ENCODE measurements around the gene APBA2.
A peak's percentile ranks its signal among the peaks of the same experiment; 100 is the strongest.

Gene APBA2

DNA sequence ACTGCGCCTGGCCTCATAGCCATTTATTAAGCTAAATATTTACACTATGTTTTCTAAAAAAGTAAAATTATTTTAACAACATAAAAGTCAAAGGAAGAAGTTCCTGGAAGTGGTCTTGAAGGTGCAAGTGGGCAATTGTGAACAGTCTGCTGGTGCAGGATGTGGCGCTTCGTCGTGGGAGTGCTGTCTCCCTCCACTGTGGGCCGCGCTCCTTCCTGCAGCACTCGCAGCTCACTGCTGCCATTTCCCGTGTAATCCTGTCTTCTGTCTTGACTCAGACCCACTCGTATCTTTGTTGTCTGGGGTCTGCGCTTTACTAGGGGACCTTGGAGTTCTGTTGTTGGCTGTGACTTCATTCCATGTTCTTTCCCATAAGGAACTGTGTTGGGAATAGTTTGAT, 56.3 kb downstream of the APBA2 start:
- no peak for DNase-seq

DNA sequence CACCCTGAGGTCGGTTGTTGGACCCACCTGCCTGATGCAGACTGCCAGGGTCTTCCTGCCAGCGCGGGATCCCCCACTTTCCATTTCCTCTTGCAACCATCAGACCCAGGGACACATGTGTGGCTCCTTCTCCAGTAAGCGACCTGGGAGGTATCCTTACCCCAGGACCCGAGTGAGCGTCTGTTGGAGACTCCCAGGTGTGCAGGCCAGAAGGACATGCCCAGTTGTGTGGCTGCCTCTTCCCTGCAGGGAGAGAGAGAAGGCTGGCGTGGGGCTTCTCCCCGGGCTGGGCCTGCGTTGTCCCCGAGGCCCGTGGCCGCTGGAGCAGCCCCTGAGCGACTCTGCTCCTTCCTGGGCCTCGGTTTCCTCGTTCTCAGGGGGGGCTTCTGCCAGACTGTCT, 56.8 kb downstream of the APBA2 start:
- DNase-seq, result no peak

DNA sequence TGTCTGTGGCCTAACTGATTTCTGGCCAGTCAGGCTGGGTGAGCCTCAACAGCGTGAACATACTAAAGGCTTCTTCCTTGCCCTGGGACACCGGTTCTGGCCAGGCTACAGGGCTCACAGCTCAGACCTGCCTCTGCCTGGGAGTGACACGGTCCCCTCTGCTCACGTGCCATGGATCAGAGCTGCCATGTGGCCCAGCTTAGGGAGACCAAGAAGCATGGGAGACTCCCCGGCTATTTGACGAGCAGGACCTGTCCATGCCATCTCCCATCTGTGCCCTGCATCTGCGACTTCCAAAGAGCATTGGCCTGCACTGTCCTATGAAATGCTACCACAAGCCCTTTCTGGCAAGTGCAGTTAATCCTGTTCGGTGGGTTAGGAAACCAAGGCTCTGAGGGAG, 57.4 kb downstream of the APBA2 start:
- DNase-seq, result no peak

DNA sequence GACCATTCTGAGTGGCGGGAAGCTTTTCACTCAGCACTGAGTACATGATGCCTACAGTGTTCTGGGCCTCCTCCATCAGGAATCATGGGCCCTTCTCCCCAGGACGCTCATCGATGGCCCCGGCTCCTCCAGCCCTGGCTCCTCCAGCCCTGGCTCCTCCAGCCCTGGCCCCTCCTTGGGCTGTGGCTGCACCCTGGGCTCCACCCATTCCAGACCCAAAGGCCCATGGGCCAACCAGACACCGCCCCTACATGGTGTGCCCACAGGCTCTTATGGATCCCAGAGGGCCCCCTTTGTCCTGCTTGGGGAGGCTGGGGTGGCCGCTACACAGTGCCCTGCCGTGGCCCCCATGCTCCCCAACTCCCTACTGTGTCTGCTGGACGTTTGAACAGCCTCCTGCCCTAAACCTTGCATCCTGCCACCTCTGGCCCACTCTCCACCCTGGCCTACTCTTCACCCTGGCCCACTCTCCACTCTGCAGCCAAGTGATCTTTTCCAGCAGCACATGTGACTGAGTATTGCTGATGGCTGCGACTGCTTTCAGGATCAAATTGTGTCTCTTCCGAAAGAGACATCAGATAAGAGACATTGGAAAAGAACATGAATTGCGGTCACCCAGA, 57.9 kb downstream of the APBA2 start:
- DNase-seq, result no peak

DNA sequence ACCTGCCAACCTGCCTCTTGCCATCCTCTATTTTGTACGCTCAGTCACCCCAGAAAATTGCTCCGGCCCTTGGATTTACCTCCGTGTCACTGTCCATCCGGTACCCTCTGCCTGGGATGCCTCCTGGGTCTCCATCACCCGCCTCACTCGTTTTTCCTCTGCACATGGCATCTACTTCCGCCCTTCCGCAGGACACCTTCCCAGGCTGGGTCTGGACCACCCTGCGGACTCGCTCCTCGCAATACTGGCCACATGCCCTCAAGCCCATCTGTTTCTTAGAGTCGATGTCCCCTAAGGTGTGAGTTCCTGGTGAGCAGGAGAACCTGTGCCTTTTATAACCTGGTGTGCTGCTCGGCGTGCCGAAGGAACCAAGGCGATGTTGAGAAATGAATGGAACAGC, 58.5 kb downstream of the APBA2 start:
- DNase-seq, result no peak

DNA sequence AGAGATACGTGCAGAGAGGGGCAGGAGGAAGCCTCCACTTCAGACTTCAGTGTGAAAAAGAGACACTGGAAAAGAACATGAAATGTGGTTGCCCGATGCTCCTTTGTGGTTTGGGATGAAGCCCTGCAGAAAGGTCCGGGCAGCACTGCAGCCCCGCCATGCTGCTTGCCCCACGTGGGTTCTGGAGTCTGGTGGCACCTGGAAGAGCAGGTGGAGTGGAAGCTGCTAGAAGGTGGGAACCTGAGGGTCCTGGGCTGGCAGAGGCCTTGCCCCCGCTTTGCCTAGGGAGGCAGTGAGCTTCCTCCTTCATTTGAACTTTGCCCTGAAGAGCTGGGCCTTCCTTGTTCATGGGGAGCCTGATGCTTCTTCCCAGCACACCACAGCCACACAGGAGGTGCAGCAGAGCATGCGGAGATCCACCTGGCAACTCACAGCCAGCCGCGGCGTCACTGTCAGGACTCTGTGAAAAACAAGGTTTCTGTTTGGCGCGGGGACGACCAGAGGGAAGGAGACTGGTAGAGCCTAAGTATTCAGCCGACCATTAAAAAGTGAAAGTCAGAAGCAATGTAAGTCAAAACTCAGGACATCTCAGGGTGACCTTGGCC, 59.0 kb downstream of the APBA2 start:
- DNase-seq, result no peak

DNA sequence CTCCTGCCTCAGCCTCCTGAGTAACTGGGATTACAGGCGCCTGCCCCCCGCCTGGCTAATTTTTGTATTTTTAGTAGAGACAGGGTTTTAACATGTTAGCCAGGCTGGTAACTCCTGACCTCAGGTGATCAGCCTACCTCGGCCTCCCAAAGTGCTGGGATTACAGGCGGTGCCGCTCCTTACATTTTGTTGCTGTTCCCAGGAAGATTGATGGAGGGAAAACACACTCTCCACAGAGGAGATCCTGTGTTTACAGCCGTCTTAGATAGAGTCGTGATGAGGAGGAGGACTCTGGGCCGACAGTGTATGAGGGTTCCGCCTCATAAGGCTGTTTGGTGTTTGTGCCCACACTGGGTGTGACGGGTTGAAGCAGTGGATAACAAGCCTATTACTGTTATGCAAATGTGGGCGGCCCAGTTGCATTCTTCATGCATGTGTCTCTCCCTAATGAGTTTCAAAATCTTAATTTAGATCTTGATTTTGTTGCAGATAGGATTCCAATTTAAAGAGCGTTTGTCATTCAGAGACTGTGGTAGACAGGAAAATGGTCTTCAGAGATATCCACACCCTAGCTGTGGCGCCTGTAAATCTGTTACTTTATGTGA, 60.0 kb downstream of the APBA2 start:
- no peak for DNase-seq

DNA sequence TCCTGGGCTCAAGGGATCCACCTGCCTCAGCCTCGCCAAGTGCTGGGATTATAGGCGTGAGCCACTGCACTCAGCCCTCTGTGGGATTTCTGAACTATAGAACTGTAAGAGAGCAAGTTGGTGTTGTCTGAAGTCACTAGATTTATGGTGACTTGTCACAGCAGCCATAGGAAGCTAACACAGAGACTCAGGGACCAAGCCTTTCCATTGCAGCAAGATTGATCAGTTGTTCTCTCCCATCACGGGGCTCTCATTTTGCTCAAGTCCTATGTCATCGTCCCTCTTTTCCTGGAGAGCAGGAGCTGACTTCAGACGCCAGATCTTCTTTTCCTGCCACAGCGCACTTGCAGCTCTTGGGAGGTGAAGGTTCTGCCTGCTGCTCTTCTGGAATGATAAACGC, 61.0 kb downstream of the APBA2 start:
- DNase-seq, result no peak

DNA sequence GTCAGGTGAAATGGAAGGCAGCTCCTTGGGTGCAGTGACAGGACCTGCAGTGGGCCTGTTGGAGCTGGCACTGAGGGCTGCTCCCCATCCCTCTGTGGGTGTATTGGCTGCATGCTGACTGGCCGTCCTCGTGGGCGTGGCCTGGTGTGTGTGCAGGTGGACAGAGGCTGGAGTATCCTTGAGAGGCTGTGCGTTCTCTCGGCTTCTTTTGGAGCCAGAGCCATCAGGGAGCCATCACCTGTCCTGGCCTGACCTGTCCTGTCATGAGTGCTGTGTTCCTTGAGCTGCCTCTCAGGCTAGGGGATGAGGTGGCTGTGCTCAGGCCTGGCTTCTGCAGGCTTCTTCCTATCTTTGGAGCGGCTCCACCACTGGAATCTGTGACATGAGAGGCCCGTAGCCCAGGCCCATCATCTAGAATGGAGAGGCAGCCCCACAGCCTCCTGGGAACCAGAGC, 61.5 kb downstream of the APBA2 start:
- no peak for DNase-seq

DNA sequence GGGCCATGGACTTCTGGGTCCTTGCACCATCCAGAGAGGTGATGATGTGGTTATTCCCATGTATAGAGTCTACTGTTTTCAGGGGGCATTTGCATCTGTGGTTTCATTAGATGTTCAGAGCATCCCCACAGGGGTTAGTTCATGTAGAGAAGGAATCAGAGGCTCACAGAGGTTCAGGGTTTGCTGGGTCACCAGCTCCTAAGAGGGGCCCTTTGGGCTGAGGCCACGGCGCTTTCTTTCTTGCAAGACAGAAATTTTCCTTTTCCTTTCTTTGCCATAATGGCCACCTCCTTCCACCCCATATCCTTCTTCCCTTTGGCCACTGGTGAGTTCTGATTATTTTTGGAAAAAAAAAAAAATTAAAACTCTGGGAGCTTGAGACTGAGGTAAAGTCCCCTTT, 62.3 kb downstream of the APBA2 start:
- no peak for DNase-seq

DNA sequence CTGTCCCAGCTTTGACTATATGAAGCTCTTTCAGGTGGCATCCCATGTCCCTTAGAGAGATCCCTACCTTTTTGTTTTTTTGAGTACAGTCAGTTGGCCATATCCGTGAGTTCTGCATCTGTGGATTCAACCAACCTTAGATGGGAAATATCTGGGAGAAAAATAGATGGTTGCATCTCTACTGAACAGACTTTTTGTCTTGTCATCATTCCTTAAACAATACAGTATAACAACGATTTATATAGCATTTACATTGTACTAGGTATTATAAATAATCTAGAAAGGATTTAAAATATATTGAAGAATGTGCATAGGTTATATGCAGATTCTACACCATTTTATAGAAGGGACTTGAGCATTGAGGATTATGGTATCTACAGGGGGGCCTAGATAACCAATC, 65.1 kb downstream of the APBA2 start:
- DNase-seq, result no peak

DNA sequence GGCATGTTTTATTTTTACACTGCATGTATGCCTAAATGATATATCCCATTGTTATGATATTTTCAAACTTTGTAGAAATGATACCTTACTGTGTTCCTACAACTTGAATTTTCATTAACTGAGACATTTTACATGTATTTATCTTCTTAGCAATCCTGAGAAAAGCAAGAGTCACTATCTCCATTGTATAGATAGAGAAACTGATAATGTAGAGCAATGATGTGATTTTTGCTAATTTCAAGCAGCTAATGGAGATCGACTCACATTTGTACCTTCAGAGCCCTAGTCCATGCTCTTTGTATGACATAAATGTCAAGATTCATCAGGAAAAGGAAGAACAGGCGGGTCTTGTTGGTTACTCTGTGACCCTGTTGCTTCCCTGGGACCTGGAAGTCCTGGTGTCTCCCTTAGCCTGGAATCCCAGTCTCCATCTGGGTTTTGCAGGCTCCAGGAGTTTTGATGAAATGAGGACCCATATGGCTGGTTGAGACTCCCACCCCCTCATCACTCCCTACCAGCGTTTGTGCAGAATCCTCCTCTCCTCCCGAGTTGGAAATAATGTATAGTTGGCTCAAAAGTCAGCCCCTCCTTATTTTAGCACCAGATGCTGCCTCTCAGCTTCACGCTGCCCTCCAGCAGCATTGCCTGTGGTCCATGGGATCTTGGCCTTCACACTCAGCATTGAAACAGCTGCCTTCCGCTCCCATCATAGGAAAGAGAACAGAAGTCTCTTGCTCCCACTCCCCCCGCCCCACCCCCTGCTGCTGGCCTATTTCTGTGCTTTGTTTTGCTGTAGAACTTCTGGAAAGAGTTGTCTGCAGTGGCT, 67.1 kb downstream of the APBA2 start:
- DNase-seq, result peak; percentile 49 to 90

DNA sequence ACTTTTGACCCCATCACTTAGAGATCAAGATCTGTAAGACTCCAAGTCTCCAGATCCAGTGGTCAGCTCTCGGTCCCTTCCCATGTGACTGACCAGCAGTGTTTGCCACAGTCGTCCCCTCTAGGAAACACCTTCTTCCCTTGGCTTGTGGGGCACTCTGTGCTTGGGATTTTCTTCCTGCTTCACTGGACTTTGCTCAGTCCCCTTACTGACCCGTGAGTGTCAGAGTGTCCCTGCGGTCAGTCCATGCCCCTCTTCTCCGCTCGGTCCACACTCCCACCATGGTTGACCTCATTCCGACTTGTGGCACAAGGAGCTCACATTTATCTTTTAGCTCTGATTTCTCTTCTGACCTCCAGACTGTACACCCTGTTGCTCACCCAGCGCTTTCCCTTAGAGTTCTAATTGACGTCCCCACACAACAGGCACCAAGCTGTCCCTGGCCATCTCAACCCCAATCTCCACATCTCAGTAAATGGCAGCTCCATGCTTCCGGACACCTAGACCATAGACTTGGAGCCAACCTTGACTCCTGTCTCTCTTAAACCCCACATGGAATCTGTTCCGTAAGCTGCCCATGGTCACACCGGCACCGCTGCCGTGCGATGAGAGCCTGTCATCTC, 67.9 kb downstream of the APBA2 start:
- DNase-seq, result no peak

DNA sequence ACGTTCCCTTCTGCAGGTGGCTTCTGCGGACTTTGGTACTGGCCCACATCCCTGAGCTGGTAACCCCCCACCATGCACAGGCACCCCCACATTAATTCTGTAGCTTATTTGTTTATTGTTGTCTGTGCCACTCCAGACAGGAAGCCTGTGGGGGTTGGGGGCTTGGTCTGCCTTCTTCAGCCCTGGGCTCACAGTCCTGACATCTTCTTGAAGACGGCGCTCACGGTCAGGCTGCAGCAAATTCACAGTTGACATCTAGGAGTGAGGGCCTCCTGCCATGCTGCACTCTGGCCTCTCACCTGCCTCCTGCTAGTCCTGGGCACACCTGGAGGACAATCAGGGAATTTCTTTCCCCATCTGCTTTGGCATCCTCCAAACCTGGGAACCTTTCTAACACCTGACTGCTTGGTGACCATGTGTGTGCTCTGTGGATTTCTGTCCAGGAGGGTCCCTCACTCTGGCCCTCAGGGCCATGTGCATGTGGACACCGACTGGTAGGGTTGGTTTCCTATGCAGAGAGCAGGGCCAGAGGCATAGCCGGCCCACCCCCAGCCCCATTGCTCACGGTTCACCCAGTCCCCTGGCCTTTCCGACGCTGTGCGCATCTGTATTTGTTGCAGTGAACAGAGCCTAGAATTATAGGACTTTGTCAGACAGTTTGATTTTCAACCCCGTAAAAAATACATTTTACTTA, 68.8 kb downstream of the APBA2 start:
- DNase-seq, result no peak

DNA sequence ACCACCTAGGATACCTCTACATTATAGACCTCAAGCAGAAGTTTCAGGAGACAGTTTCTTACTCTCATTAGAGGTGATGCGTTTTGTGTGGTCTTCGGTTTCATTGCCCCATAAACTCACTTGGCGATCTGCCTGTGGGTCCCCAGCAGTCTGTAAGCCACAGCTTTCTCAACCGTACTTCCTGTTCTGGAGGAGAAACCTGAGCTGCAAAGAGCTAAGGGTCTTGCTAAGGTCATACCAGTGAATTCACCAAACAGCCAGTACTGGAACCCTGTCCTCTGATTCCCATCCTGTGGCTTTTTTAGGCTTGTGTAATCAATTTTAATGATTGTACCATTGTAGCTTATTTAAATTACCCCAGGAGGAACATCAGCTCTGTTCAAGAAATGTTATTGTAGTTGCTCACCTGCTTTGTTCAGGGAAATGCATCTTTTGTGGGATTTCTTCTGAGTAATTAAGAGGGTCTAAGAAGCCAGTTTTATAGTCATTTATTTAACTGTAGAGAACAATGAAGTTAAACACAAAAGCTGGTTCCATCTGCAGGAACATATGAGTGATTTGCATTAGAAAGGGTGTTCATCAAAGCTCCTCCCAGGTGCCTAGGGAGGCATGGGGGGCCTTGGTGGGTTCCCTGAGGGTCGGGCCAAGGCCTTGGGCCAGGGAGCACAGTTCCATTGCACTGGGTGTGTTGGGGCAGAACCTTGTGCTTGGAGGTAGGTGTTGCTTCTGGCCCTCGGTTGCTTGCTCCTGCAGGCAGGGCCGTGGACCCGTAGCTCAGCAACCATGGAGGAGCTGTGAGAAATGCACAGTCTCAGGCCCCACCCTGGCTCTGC, 69.6 kb downstream of the APBA2 start:
- no peak for DNase-seq

DNA sequence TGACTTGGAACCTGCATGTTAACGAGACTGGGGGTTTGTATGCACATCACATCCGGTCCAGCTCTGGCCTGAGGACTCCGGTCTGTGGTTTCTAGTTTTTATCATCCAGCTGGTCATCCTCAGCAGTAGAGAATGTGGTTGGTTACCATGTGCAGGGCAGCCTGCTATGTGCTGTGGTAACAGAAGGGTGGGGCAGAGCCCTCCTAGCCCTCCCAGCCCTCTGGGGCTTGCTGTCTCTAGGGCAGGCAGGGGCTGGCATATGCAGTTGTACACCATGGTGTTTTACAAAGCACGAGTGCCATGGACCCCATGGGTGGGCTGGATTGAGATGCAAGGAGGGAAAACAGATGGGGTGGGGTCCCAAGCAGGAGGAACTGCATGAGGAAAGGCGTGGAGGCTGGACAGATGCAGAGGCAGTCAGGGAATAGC, 70.2 kb downstream of the APBA2 start:
- DNase-seq, result no peak

DNA sequence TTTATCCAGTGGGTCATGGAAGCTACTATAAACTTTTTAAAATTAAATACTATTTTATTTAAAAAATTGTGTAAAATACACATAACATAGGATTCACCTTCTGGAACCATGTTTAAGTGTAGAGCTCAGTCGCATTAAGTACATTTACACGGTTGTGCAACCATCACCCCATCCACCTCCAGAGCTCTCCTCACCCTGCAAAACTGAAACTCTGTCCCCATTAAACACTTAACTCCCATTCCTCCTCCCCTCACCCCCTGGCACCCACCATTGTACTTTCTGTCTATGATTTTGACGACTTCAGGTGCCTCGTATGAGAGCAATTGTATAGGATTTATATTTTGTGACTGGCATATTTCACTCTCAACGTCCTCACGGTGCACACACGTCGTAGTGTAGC, 70.7 kb downstream of the APBA2 start:
- DNase-seq, result no peak

DNA sequence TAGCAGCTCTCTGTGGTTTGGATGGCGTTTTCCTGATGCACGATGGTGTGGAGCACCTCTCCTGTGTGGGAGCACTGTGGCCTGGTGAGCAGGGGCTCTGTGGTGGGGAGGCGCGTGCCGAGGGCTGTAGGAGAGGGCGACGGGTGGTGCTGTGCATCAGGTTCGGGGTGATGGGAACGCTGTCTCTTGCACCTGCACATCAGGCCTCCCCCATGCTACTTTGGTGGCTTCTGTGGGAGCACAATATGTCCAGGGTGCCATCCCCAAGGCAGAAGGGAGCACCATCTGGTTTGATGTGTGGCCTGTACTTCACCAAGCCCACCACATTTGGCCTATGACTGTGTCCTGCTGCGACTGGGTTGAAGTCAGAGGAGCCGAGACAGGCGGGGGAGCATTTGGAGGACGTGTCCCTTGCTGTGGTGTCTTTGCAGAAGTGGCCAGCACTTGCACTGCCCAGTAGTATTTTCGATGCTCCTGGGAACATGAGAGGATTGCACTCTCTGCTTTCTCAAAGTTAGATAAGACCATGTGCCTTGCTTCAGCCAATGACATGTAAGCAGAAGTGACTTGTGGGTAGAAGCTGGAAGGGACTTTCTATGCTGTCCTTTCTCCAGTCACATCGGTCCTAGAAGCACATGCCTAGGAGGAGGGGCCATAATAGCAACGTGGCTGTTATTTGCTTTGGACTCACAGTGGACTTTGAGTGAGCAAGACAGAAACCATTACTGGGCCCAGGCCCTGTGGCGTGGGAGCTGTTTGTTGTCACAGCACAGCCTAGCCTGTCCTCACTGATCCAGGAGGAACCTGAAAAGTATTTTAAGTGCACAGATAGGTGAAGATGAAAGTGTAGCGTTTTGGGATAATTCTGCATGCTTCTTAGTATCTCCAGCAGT, 72.1 kb downstream of the APBA2 start:
- DNase-seq, result no peak

DNA sequence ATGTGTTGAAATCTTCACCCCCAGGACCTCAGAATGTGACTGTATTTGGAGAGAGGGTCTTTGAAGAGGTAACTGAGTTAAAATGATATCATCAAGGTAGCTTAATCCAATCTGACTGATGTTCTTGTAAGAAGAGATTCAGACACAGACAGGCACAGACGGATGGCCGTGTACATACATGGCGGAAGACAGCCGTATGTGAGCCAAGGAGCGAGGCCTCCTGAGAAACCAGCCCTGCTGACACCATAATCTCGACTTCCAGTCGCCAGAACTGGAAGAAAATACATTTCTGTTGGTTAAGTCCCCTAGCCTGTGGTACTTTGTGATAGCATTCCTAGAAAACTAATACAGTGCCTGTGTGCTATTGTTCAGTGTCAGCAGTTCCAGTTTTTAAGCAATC, 73.6 kb downstream of the APBA2 start:
- DNase-seq, result no peak

DNA sequence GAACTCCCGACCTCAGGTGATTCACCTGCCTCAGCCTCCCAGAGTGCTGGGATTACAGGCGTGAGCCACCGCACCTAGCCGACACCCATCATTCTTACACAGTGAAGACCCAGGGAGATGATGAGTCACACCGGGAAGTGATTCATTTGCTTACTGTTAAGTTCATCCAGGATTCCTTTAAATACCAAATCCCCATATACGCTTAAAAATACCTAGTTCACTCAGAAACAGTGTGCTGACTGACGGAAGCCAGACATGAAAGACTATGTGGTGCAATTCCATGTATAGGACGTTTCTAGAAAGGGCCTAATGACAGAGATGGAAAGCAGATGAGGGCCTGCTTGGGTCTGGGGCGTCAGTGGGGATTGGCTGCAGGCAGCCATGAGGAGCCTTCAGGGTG, 75.2 kb downstream of the APBA2 start:
- no peak for DNase-seq

DNA sequence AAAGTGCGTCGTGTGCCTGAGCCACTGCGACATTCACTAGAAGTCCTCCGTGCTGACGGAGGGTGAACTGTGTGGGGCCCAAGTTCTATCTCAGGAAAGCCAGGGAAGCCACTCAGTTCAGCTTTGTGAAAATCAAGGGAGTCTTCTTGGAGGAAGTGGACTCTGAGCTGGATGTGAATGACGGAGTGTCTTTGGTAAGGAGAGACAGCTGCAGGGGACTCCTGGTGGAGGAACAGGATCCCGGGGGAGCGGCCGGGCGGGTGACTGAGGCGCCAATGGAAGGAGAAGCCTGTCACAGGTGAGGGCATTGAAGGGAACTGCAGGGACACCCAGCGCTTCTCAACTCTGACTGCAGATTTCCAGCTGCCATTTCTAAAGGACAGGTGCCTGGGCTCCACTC, 75.6 kb downstream of the APBA2 start:
- DNase-seq, result no peak

All from NCI-H446 (cell line).